ENCODE results near the gene ICAM2.

ICAM2 gene

GRCh38 chr17:64022611-64023063, 2.2 kb upstream of the ICAM2 start:
- POLR2A ChIA-PET, result no interaction called here
- CTCF ChIA-PET, result interaction anchor here (0.7 to 5.2 kb wide), 6 partner anchors 43 to 118 kb away, joined by 3 to 50 read pairs (median 3); no protein-coding TSS in a partner anchor
- TF ChIP-seq, protein P1, sequence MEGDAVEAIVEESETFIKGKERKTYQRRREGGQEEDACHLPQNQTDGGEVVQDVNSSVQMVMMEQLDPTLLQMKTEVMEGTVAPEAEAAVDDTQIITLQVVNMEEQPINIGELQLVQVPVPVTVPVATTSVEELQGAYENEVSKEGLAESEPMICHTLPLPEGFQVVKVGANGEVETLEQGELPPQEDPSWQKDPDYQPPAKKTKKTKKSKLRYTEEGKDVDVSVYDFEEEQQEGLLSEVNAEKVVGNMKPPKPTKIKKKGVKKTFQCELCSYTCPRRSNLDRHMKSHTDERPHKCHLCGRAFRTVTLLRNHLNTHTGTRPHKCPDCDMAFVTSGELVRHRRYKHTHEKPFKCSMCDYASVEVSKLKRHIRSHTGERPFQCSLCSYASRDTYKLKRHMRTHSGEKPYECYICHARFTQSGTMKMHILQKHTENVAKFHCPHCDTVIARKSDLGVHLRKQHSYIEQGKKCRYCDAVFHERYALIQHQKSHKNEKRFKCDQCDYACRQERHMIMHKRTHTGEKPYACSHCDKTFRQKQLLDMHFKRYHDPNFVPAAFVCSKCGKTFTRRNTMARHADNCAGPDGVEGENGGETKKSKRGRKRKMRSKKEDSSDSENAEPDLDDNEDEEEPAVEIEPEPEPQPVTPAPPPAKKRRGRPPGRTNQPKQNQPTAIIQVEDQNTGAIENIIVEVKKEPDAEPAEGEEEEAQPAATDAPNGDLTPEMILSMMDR (IDR thresholded peaks at IDR 0.05; ENCODE audit: control extremely low read depth, extremely low read depth, low read depth, missing control alignments), result no peak

GRCh38 chr17:64019551-64019961, 877 bp downstream of the ICAM2 start:
- POLR2A ChIA-PET, result interaction anchor here (0.5 to 1.5 kb wide), 5 partner anchors 87 to 542 kb away, joined by 3 to 11 read pairs (median 8); partner anchors contain the start of gene CD79B

More at GRCh38 chr17:64022611-64023063, 2.2 kb upstream of the ICAM2 start:
- DNase-seq (ENCODE audit: extremely low spot score), result no peak

DNA sequence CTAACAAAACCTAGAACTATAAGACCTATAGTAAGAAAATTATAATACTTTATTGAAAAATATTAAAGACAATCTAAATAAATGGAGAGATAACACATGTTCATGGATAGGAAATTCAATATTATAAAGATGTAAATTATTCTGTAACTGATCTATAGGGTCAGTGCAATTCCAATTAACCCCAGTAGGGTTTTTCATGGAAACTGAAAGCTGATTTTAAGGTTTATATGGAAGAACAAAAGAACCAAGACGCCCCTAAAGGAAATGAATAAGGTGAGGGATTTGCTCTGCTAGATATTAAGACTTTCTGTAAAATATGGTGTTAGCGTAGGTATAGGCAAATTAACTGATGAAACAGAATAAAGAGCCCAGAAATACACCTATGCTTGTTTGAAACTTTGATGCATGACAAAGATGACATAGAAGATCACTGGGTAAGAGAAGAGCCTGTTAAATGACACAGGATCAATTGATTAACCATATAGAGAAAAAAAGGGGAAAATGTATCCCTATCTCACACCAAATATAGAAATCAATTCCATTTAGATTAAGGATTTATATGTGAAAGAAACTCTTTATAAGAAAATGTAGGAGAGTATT, 3.0 kb downstream of the ICAM2 start:
- TF ChIP-seq, protein P1 (IDR thresholded peaks at IDR 0.05; ENCODE audit: control extremely low read depth, extremely low read depth, low read depth, missing control alignments), result no peak
- CTCF ChIA-PET, result interaction anchor here (0.6 to 6.4 kb wide), 17 partner anchors 8 to 132 kb away, joined by 3 to 71 read pairs (median 5); partner anchors contain the start of genes CSHL1 and GH1
- POLR2A ChIA-PET, result interaction anchor here (1.0 to 1.1 kb wide), 4 partner anchors 69 to 128 kb away, joined by 4 to 10 read pairs (median 4); partner anchors contain the start of gene ERN1
- DNase-seq (ENCODE audit: extremely low spot score), result no peak

More at GRCh38 chr17:64019551-64019961, 877 bp downstream of the ICAM2 start:
- peak; percentile 14 for DNase-seq (ENCODE audit: extremely low spot score)
- CTCF ChIA-PET, result interaction anchor here (0.5 to 6.4 kb wide), 16 partner anchors 10 to 230 kb away, joined by 3 to 71 read pairs (median 5); partner anchors contain the start of genes CD79B and CSHL1

GRCh38 chr17:64016974-64017373, 3.5 kb downstream of the ICAM2 start:
- ChIA-PET CTCF (interaction anchor here (1.0 to 6.4 kb wide), 22 partner anchors 9 to 168 kb away, joined by 3 to 71 read pairs (median 4); partner anchors contain the start of gene GH1), POLR2A (interaction anchor here (1.0 to 1.1 kb wide), 2 partner anchors 113 to 129 kb away, joined by 4 read pairs; partner anchors contain the start of gene ERN1)
- DNase-seq (ENCODE audit: extremely low spot score), result no peak
- TF ChIP-seq, protein P1 (IDR thresholded peaks at IDR 0.05; ENCODE audit: control extremely low read depth, extremely low read depth, low read depth, missing control alignments), result no peak

GRCh38 chr17:64016231-64016784, 4.1 kb downstream of the ICAM2 start:
- TF ChIP-seq, protein P1 (IDR thresholded peaks at IDR 0.05; ENCODE audit: control extremely low read depth, extremely low read depth, low read depth, missing control alignments), result peak; percentile 33

GRCh38 chr17:64015447-64015846, 5.0 kb downstream of the ICAM2 start:
- TF ChIP-seq, protein P1 (IDR thresholded peaks at IDR 0.05; ENCODE audit: control extremely low read depth, extremely low read depth, low read depth, missing control alignments), result no peak
- ChIA-PET CTCF (no interaction called here), POLR2A (no interaction called here)
- DNase-seq (ENCODE audit: extremely low spot score), result no peak

More at GRCh38 chr17:64016231-64016784, 4.1 kb downstream of the ICAM2 start:
- no peak for DNase-seq (ENCODE audit: extremely low spot score)
- POLR2A ChIA-PET, result interaction anchor here (1.1 kb wide), 1 partner anchor 130 kb away, joined by 4 read pairs; no protein-coding TSS in a partner anchor
- CTCF ChIA-PET, result interaction anchor here (1.0 to 6.4 kb wide), 22 partner anchors 9 to 167 kb away, joined by 3 to 71 read pairs (median 4); partner anchors contain the start of gene GH1

All from GM10248 (cell line).